Measurements from ENCODE around the gene ZEB2. TPM values are rescaled to one million over a fixed set of nuclear protein-coding genes. Genes with fewer than 3 reads are reported as not detected.

Gene ZEB2
- total RNA-seq, 1 experiment from 2014 or later = 28.2 TPM

DNA sequence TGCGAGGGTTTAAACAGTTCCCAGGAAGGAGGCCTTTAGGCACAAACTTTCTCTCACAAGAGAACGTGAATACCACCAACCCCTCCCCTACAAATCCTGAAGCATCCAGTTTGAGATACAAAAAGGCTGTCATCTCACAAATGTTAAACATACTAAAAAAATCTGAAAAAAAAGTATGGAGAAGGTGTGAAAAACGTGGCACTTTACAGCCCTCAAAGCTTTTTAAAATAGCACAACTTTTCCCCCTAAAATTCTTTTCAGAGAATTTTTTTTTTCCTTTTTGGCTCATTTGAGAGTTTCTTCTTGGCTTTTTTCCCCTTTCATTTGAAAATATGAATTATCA lies 10.1 kb downstream of the ZEB2 start:
- no TSS peak for BruUV-seq (replicated peaks)
- POLR2A ChIA-PET = interaction anchor here (0.7 kb wide), 1 partner anchor 513 kb away, joined by 3 read pairs; no protein-coding TSS in a partner anchor

GRCh38 chr2:144509001-144509878 lies 10.7 kb downstream of the ZEB2 start:
- ChIA-PET POLR2A (interaction anchor here (0.6 to 0.7 kb wide), 3 partner anchors 462 to 1170 kb away, joined by 3 read pairs; no protein-coding TSS in a partner anchor), CTCF (interaction anchor here (0.6 kb wide), 2 partner anchors 124 to 1250 kb away, joined by 4 to 5 read pairs; no protein-coding TSS in a partner anchor)
- peaks cover 35% of the 10 kb centered on the region for H3K4me1 Mint-ChIP-seq (ENCODE audit: insufficient read depth, unreplicated experiment)
- DNase-seq (ENCODE audit: unreplicated experiment) = no peak
- H3K9me3 Mint-ChIP-seq (ENCODE audit: unreplicated experiment) = no peaks in the 10 kb centered on the region
- intact Hi-C loops (cut with micrococcal nuclease) = no loop called here
- H3K36me3 Mint-ChIP-seq (ENCODE audit: insufficient read depth, unreplicated experiment) = peaks cover 21% of the 10 kb centered on the region
- BruUV-seq (replicated peaks) = no TSS peak
- H3K4me3 Mint-ChIP-seq (ENCODE audit: unreplicated experiment) = no peak overlapping the region
- TF ChIP-seq CTCF (IDR thresholded peaks at IDR 0.05; ENCODE audit: unreplicated experiment) = no peak
- H3K27ac Mint-ChIP-seq (ENCODE audit: low read depth, unreplicated experiment) = no peak overlapping the region
- H3K27me3 Mint-ChIP-seq (ENCODE audit: insufficient read depth, unreplicated experiment) = no peaks in the 10 kb centered on the region

More for the DNA sequence above, 10.1 kb downstream of the ZEB2 start:
- H3K9me3 Mint-ChIP-seq (ENCODE audit: unreplicated experiment) = no peaks in the 10 kb centered on the region
- no peak overlapping the region for H3K27ac Mint-ChIP-seq (ENCODE audit: low read depth, unreplicated experiment)
- no peak overlapping the region for H3K4me3 Mint-ChIP-seq (ENCODE audit: unreplicated experiment)
- TF ChIP-seq CTCF (IDR thresholded peaks at IDR 0.05; ENCODE audit: unreplicated experiment) = no peak
- H3K36me3 Mint-ChIP-seq (ENCODE audit: insufficient read depth, unreplicated experiment) = peaks cover 21% of the 10 kb centered on the region
- no peak for DNase-seq (ENCODE audit: unreplicated experiment)
- CTCF ChIA-PET = interaction anchor here (1.0 kb wide), 1 partner anchor 620 kb away, joined by 4 read pairs; no protein-coding TSS in a partner anchor
- H3K4me1 Mint-ChIP-seq (ENCODE audit: insufficient read depth, unreplicated experiment) = peaks cover 32% of the 10 kb centered on the region
- intact Hi-C loops (cut with micrococcal nuclease) = loop anchor here (10.0 kb wide), 2 partner anchors 325 to 825 kb away; no protein-coding TSS in a partner anchor
- no peaks in the 10 kb centered on the region for H3K27me3 Mint-ChIP-seq (ENCODE audit: insufficient read depth, unreplicated experiment)

- H3K4me1 Mint-ChIP-seq (ENCODE audit: insufficient read depth, unreplicated experiment) = peaks cover 28% of the 10 kb centered on the region
- H3K4me3 Mint-ChIP-seq (ENCODE audit: unreplicated experiment) = no peak overlapping the region
- no peaks in the 10 kb centered on the region for H3K9me3 Mint-ChIP-seq (ENCODE audit: unreplicated experiment)
- BruUV-seq (replicated peaks) = no TSS peak
- DNase-seq (ENCODE audit: unreplicated experiment) = no peak
- peaks cover 18% of the 10 kb centered on the region for H3K36me3 Mint-ChIP-seq (ENCODE audit: insufficient read depth, unreplicated experiment)
- intact Hi-C loops (cut with micrococcal nuclease) = no loop called here
- H3K27ac Mint-ChIP-seq (ENCODE audit: low read depth, unreplicated experiment) = no peak overlapping the region
- TF ChIP-seq CTCF (IDR thresholded peaks at IDR 0.05; ENCODE audit: unreplicated experiment) = no peak
- no peaks in the 10 kb centered on the region for H3K27me3 Mint-ChIP-seq (ENCODE audit: insufficient read depth, unreplicated experiment)
- ChIA-PET POLR2A (interaction anchor here (0.6 kb wide), 2 partner anchors 15 to 463 kb away, joined by 3 read pairs; no protein-coding TSS in a partner anchor), CTCF (interaction anchor here (0.5 to 0.6 kb wide), 4 partner anchors 59 to 1249 kb away, joined by 3 to 5 read pairs (median 4); no protein-coding TSS in a partner anchor)
Measured at GRCh38 chr2:144508172-144508851, 11.6 kb downstream of the ZEB2 start.
